ENCODE measurements around the gene TMPRSS9.

DNA sequence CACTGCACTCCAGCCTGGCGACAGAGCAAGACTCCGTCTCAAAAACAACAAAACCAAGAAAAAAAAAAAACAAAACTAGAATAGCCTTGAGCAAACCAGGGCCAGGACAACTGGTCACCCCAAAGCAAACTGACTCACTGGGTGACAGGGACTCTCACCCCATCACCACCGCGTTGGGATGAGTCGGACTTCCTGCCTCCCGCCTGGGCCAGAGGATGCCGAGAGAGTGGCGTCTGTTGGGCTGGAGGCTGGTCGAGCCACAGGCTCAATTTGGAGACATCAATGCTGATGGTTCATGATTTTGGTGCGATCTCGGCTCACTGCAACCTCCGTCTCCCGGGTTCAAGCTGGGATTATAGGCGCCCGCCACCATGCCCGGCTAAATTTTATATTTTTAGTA, 11.6 kb downstream of the TMPRSS9 start:
- TF ChIP-seq, protein P1, sequence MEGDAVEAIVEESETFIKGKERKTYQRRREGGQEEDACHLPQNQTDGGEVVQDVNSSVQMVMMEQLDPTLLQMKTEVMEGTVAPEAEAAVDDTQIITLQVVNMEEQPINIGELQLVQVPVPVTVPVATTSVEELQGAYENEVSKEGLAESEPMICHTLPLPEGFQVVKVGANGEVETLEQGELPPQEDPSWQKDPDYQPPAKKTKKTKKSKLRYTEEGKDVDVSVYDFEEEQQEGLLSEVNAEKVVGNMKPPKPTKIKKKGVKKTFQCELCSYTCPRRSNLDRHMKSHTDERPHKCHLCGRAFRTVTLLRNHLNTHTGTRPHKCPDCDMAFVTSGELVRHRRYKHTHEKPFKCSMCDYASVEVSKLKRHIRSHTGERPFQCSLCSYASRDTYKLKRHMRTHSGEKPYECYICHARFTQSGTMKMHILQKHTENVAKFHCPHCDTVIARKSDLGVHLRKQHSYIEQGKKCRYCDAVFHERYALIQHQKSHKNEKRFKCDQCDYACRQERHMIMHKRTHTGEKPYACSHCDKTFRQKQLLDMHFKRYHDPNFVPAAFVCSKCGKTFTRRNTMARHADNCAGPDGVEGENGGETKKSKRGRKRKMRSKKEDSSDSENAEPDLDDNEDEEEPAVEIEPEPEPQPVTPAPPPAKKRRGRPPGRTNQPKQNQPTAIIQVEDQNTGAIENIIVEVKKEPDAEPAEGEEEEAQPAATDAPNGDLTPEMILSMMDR (IDR thresholded peaks at IDR 0.05), result no peak
- TF ChIP-seq, protein P2, sequence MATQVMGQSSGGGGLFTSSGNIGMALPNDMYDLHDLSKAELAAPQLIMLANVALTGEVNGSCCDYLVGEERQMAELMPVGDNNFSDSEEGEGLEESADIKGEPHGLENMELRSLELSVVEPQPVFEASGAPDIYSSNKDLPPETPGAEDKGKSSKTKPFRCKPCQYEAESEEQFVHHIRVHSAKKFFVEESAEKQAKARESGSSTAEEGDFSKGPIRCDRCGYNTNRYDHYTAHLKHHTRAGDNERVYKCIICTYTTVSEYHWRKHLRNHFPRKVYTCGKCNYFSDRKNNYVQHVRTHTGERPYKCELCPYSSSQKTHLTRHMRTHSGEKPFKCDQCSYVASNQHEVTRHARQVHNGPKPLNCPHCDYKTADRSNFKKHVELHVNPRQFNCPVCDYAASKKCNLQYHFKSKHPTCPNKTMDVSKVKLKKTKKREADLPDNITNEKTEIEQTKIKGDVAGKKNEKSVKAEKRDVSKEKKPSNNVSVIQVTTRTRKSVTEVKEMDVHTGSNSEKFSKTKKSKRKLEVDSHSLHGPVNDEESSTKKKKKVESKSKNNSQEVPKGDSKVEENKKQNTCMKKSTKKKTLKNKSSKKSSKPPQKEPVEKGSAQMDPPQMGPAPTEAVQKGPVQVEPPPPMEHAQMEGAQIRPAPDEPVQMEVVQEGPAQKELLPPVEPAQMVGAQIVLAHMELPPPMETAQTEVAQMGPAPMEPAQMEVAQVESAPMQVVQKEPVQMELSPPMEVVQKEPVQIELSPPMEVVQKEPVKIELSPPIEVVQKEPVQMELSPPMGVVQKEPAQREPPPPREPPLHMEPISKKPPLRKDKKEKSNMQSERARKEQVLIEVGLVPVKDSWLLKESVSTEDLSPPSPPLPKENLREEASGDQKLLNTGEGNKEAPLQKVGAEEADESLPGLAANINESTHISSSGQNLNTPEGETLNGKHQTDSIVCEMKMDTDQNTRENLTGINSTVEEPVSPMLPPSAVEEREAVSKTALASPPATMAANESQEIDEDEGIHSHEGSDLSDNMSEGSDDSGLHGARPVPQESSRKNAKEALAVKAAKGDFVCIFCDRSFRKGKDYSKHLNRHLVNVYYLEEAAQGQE (IDR thresholded peaks at IDR 0.05; ENCODE audit: insufficient read depth in 1 of 2, low read depth in 2 of 2, low read length in 1 of 2), result no peak
